ENCODE results near the gene ITFG1. TPM values are rescaled to one million over a fixed set of nuclear protein-coding genes. Genes with fewer than 3 reads are reported as not detected.

ITFG1 gene
- total RNA-seq, 1 donor from 2014 or later: 50.3 TPM

DNA sequence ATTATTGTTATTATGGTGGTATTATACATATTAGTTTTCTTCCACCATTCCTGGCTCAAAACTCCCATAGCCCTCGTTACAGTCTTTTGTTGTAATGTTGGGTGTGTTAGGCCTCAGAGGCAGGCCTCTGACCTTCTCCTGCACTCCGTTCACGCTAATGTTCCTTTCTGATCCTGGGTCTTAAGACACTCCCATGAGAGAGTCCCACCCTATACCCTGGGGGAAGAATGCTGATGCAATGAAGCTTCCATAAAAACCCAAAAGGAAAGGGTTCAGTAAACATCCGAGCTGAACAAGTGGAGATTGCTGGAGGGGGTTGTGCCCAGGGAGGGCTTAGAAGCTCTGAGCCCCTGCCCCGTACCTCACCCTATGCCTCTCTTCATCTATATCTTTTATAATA lies 175.9 kb downstream of the ITFG1 start:
- no peak for DNase-seq (ENCODE audit: low read depth)
- TF ChIP-seq, protein P1, sequence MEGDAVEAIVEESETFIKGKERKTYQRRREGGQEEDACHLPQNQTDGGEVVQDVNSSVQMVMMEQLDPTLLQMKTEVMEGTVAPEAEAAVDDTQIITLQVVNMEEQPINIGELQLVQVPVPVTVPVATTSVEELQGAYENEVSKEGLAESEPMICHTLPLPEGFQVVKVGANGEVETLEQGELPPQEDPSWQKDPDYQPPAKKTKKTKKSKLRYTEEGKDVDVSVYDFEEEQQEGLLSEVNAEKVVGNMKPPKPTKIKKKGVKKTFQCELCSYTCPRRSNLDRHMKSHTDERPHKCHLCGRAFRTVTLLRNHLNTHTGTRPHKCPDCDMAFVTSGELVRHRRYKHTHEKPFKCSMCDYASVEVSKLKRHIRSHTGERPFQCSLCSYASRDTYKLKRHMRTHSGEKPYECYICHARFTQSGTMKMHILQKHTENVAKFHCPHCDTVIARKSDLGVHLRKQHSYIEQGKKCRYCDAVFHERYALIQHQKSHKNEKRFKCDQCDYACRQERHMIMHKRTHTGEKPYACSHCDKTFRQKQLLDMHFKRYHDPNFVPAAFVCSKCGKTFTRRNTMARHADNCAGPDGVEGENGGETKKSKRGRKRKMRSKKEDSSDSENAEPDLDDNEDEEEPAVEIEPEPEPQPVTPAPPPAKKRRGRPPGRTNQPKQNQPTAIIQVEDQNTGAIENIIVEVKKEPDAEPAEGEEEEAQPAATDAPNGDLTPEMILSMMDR (conservative IDR thresholded peaks at IDR 0.05; ENCODE audit: low read depth, low read length): no peak
- no peak overlapping the region for H3K4me3 ChIP-seq (ENCODE audit: low read depth, low read length)

DNA sequence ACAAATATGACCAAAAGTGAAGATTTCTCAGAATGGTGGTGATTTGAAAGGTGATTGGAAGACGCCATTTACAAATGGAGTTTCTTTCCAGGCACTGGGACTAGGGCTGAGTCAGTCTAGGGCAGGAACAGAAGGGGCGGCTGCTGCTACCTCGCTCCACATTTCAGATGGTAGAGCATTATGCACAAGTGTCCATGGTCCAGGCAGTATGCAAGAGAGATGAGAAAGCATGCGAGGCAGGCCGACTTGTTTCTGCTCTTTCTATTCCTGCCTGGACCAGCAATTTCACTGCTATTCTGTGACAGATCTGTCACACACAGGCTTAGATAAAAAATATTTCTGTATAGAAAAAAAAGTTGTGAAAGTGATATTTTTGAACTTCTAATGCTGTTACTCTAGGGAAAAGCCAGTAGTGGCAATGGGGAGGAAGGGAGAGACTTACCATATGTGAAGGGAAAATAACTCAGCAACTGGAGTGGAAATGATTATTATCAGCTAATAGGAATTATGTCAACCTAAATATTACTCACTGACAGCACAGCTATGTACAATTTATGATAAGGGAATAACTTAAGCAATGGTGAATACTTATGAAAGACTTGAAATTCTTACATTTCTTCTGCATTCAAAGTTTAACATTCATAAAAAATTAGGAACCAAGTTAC lies 182.4 kb downstream of the ITFG1 start:
- no peak overlapping the region for H3K4me3 ChIP-seq (ENCODE audit: low read depth, low read length)
- no peak for DNase-seq (ENCODE audit: low read depth)
- TF ChIP-seq, protein P1 (conservative IDR thresholded peaks at IDR 0.05; ENCODE audit: low read depth, low read length): no peak

DNA sequence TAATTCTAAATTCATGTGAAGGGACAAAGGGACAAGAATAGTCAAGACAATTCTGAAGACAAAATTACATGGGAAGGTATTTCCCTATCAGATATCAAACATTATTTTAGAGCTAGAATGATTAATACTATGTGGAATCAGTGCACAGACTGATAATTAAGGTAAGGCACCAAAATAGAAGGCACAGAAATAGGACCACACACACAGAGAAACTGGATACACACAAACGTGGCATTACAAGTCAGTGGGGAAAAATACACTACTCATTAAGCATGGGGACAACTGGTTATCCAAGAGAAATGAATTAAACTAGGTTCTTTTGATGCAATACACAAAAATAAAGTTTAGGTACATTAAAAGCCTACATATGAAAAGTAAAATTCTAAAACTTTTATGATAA lies 184.3 kb downstream of the ITFG1 start:
- TF ChIP-seq, protein P1 (conservative IDR thresholded peaks at IDR 0.05; ENCODE audit: low read depth, low read length): no peak
- DNase-seq (ENCODE audit: low read depth): no peak
- no peak overlapping the region for H3K4me3 ChIP-seq (ENCODE audit: low read depth, low read length)

DNA sequence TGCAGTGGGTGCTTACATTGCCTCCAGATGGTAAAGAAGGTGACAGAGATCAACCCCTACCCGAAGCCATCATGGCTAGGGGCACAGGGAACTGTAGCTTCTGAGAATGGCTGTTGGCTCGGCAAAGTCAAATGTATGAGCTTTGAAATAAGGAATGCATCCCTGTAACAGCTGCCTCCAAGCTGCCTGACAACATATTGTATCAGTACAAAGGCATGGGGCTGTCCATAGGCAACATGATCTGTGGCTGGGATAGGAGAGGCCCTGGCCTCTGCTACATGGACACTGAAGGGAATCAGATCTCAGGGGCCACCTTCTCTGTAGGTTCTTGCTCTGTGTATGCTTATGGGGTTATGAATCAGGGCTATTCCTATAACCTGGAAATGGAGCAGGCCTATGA lies 197.9 kb downstream of the ITFG1 start:
- TF ChIP-seq, protein P1 (conservative IDR thresholded peaks at IDR 0.05; ENCODE audit: low read depth, low read length): no peak
- DNase-seq (ENCODE audit: low read depth): no peak

DNA sequence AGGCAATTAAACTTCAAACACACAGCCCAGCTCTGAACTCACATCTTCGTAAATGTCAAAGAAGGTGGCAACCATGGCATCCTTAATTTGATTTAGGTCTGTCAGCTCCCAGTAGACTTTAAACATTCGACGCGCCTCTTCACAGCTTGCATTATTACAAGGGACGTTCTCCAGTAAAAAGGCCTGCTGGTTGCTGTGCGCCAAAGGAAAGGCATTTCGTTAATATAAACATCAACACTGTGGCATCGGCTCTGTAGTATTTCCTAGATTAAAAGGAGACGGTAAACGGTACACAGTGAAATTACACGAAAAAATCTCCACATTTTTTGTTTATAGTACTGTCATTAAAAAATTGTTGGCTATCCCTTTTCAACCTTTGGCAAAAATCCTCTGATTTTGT lies 200.4 kb downstream of the ITFG1 start:
- H3K4me3 ChIP-seq (ENCODE audit: low read depth, low read length): no peak overlapping the region
- TF ChIP-seq, protein P1 (conservative IDR thresholded peaks at IDR 0.05; ENCODE audit: low read depth, low read length): no peak
- no peak for DNase-seq (ENCODE audit: low read depth)

More for the DNA sequence above, 197.9 kb downstream of the ITFG1 start:
- no peak overlapping the region for H3K4me3 ChIP-seq (ENCODE audit: low read depth, low read length)

DNA sequence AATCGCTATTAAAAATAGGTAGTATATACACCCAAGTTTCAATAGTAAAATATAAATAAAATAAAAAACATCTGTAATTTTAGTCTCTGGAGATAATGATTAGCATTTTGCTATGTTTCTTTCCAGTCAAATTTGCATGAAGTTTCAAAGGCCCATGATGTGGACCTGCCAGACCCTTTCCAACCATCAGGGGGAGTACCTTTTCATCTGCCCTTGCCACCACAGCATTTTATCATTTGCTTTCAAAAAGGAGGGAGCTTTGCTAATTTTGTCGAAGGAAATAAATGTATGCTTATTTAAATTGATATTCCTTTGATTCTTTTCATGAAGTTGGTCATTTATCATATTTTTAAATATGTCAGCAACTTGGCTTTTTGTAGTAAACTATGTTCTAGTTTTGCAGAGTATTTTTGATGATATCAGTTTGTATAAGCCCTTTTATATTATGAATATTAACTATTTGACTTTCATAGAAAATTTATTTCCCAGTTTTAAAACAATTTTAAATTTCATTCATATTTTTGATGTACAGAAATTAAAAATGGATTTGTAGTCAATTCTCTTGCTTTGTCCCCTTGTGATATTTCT lies 201.9 kb downstream of the ITFG1 start:
- H3K4me3 ChIP-seq (ENCODE audit: low read depth, low read length): no peak overlapping the region
- no peak for DNase-seq (ENCODE audit: low read depth)
- TF ChIP-seq, protein P1 (conservative IDR thresholded peaks at IDR 0.05; ENCODE audit: low read depth, low read length): peak; percentile 78

DNA sequence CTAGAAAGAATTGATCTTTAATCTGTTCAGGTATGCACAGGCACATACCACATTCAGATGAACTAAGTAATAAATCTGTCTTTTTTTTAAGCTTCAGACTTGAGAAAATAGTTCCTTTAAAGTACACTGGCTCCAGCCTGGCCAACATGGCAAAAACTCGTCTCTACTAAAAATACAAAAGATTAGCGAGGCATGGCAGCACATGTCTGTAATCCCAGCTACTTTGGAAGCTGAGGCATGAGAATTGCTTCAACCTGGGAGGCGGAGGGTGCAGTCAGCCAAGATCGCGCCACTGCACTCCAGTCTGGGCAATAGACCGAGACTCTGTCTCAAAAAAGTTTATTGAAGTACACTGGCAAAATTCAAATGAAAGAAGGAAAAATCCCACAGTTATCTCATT lies 206.1 kb downstream of the ITFG1 start:
- no peak for DNase-seq (ENCODE audit: low read depth)
- H3K4me3 ChIP-seq (ENCODE audit: low read depth, low read length): no peak overlapping the region
- TF ChIP-seq, protein P1 (conservative IDR thresholded peaks at IDR 0.05; ENCODE audit: low read depth, low read length): no peak

Measured in epithelial cell of proximal tubule (primary cell).